Measurements from ENCODE around the gene KL.

KL gene

DNA sequence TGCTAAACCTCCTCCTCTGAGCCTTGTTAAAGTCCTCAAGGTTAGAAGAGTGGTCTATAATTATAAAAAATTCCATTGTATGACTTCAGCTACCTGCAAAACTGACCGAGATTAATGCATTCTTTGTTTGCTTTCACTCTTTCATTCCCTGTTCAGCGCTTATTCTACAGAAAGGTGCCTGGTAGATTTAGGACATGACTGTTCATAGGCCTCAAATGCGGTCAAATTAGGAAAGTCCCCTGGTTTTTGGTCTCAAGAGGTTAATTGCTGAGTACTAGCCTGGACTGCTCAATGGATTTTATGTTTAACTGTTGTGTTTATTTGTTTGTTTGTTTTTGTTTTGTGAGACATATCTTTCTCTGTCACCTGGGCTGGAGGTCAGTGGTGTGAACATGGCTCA, 35.4 kb downstream of the KL start:
- no peaks in the 10 kb centered on the region for H3K4me1 ChIP-seq (ENCODE audit: control insufficient read depth, insufficient read depth, low read length)
- no peaks in the 10 kb centered on the region for H3K9me3 ChIP-seq (ENCODE audit: control insufficient read depth, low read length)
- H3K4me3 ChIP-seq (ENCODE audit: low read length): no peak overlapping the region
- H3K9ac ChIP-seq (ENCODE audit: low read length): no peak overlapping the region
- H3K36me3 ChIP-seq (ENCODE audit: control insufficient read depth, insufficient read depth, low read length): no peaks in the 10 kb centered on the region
- H3K27me3 ChIP-seq (ENCODE audit: control insufficient read depth, insufficient read depth, low read length): no peaks in the 10 kb centered on the region

DNA sequence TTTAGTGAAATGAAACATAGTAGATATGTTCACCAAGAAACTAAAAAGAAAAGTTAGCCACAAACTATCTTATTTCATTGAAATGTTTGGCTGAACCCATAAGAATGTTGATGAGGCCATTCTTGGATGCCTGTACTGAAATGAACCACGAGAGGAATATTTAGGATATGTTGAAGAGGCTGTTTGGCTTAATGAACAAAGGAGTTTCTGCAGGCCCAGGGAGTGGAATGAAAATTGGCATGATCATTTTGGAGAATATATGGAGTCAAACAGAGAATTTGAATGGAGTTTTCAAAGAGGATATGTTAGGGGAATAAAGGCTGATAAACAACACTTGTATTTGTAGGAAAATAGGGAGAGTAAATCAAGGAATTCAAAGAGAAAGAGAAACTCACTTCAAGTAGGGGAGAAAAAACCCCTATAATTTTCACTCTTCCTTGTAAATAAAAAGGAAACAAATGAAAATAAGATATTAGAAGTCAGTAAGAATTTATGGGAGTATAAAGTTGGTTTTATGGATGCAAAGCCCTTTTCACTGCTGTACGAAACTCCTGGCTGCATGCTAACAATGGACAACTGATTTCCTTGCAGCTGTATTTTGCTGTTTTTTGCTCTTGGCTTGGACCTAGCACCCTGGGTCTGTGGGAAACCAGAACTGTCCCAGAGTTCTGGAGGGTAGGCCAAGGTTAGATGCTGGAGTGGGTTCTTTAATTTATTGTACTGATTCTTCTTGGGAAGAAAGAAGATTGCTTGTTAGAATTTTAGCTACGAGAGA, 36.5 kb downstream of the KL start:
- H3K9ac ChIP-seq (ENCODE audit: low read length): no peak overlapping the region

DNA sequence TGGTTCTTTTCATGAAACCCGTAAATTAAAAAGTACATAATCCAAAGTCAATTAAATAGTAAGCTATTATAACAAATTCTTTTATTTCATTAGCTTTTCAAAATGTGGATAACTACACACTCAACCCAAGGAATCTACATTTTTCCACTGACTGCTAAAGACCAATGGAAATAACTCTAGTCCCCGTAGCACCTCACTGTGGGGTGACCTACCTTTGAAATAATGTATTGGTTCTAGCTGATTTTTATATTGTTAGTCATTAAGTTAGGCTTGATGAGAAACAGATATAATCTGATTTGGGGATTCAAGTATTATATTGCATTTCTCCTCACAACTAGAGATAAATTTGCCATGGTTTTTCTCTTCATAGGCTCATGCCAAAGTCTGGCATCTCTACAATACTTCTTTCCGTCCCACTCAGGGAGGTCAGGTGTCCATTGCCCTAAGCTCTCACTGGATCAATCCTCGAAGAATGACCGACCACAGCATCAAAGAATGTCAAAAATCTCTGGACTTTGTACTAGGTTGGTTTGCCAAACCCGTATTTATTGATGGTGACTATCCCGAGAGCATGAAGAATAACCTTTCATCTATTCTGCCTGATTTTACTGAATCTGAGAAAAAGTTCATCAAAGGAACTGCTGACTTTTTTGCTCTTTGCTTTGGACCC, 37.3 kb downstream of the KL start:
- Histone ChIP-seq H3K27me3 (ENCODE audit: control insufficient read depth, insufficient read depth, low read length) (no peaks in the 10 kb centered on the region), H3K9me3 (ENCODE audit: control insufficient read depth, low read length) (no peaks in the 10 kb centered on the region), H3K4me3 (ENCODE audit: low read length) (no peak overlapping the region), H3K9ac (ENCODE audit: low read length) (no peak overlapping the region), H3K4me1 (ENCODE audit: control insufficient read depth, insufficient read depth, low read length) (no peaks in the 10 kb centered on the region), H3K36me3 (ENCODE audit: control insufficient read depth, insufficient read depth, low read length) (no peaks in the 10 kb centered on the region)

More for the DNA sequence above, 36.5 kb downstream of the KL start:
- Histone ChIP-seq H3K4me3 (ENCODE audit: low read length) (no peak overlapping the region), H3K27me3 (ENCODE audit: control insufficient read depth, insufficient read depth, low read length) (no peaks in the 10 kb centered on the region), H3K4me1 (ENCODE audit: control insufficient read depth, insufficient read depth, low read length) (no peaks in the 10 kb centered on the region), H3K36me3 (ENCODE audit: control insufficient read depth, insufficient read depth, low read length) (no peaks in the 10 kb centered on the region), H3K9me3 (ENCODE audit: control insufficient read depth, low read length) (no peaks in the 10 kb centered on the region)

DNA sequence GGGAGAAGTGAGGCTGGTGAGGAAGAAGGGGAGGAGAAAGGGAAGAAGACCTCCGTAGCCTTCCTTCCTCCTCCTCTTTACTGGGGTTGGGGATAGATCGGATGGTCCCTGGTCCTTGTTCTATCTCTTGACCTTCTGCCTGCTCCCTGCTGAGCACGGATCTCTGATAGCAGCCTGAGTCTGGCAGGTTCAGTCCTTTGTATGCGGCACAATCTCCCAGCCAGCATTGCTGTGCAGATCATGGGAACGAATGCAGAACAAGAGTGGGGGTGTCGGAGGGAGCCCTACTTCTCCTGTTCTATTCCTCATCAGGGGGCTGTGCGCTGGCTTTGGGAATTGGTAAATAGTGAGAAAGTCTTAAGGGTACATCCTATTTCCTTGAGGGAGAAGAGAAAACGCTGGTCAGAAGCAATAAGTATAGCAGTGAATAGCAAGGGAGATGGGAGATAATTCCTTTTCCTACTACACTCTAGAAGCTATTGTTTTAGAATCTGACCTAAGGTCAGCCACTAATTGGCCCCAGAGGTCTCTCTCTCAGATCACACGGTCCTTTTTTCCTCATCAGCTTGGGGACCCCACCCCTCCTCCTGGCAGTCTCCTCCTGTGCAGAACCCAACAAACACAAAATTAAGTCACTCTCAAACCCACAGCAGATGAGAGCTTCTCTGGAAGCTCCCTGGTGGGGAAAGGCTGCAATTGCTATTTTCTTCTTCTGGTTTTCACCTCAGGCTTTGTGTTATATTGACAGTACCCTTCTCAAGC, 41.0 kb downstream of the KL start:
- Histone ChIP-seq H3K9ac (ENCODE audit: low read length) (no peak overlapping the region), H3K27me3 (ENCODE audit: control insufficient read depth, insufficient read depth, low read length) (no peaks in the 10 kb centered on the region), H3K4me3 (ENCODE audit: low read length) (no peak overlapping the region), H3K36me3 (ENCODE audit: control insufficient read depth, insufficient read depth, low read length) (no peaks in the 10 kb centered on the region), H3K9me3 (ENCODE audit: control insufficient read depth, low read length) (no peaks in the 10 kb centered on the region), H3K4me1 (ENCODE audit: control insufficient read depth, insufficient read depth, low read length) (no peaks in the 10 kb centered on the region)

DNA sequence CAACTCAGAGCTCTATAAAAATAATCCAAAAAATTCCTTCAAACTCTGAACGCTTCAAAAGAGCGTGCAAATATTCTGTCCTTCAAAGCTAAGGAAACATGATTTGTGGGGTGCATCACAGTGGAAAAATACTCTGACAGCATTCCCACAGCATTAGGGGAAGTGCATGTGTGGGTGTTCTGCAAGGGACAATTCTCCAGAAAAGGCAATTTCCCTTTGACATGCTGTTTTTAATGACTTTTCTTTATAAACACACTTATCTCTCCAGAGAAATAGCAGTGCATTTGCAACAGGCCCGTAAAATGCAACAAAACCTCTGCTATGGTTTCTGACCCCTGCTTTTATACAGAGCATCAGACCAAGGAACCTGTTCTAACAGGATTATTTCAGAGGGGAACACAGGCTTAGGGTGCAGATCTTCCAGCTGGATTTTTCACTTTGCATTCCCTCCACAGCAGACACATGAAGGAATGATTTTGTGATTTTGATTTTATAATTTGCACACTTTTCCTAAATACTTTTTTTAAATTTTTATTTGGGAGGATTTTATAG, 42.6 kb downstream of the KL start:
- H3K4me3 ChIP-seq (ENCODE audit: low read length): no peak overlapping the region
- H3K36me3 ChIP-seq (ENCODE audit: control insufficient read depth, insufficient read depth, low read length): no peaks in the 10 kb centered on the region
- H3K9me3 ChIP-seq (ENCODE audit: control insufficient read depth, low read length): no peaks in the 10 kb centered on the region
- no peaks in the 10 kb centered on the region for H3K4me1 ChIP-seq (ENCODE audit: control insufficient read depth, insufficient read depth, low read length)
- H3K9ac ChIP-seq (ENCODE audit: low read length): no peak overlapping the region
- H3K27me3 ChIP-seq (ENCODE audit: control insufficient read depth, insufficient read depth, low read length): no peaks in the 10 kb centered on the region

DNA sequence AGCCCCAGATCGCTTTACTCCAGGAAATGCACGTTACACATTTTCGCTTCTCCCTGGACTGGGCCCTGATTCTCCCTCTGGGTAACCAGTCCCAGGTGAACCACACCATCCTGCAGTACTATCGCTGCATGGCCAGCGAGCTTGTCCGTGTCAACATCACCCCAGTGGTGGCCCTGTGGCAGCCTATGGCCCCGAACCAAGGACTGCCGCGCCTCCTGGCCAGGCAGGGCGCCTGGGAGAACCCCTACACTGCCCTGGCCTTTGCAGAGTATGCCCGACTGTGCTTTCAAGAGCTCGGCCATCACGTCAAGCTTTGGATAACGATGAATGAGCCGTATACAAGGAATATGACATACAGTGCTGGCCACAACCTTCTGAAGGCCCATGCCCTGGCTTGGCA, 44.6 kb downstream of the KL start:
- Histone ChIP-seq H3K9ac (ENCODE audit: low read length) (no peak overlapping the region), H3K4me3 (ENCODE audit: low read length) (no peak overlapping the region), H3K27me3 (ENCODE audit: control insufficient read depth, insufficient read depth, low read length) (no peaks in the 10 kb centered on the region), H3K4me1 (ENCODE audit: control insufficient read depth, insufficient read depth, low read length) (no peaks in the 10 kb centered on the region), H3K36me3 (ENCODE audit: control insufficient read depth, insufficient read depth, low read length) (no peaks in the 10 kb centered on the region), H3K9me3 (ENCODE audit: control insufficient read depth, low read length) (no peaks in the 10 kb centered on the region)

DNA sequence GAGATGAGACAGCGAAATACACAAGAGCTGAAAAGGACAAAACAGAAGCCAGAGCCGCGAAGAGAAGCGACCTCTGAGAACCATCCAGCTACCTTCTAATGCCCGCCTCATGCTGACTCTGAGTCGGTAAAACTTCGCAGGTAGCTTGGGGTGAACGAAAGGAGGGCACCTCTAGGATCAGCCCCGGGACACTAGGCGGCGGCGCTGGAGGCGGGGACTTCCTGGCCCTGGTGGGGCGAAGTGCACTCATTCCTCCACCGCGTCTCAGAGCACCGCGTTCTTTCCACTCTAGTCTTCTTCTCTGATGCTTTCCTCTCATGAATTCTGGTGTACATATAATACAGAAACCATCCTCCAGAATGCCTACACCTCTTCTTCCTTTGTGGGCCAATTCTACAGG, 50.1 kb downstream of the KL start:
- no peaks in the 10 kb centered on the region for H3K36me3 ChIP-seq (ENCODE audit: control insufficient read depth, insufficient read depth, low read length)
- no peaks in the 10 kb centered on the region for H3K4me1 ChIP-seq (ENCODE audit: control insufficient read depth, insufficient read depth, low read length)
- no peaks in the 10 kb centered on the region for H3K27me3 ChIP-seq (ENCODE audit: control insufficient read depth, insufficient read depth, low read length)
- no peak overlapping the region for H3K4me3 ChIP-seq (ENCODE audit: low read length)
- H3K9ac ChIP-seq (ENCODE audit: low read length): no peak overlapping the region
- no peaks in the 10 kb centered on the region for H3K9me3 ChIP-seq (ENCODE audit: control insufficient read depth, low read length)

DNA sequence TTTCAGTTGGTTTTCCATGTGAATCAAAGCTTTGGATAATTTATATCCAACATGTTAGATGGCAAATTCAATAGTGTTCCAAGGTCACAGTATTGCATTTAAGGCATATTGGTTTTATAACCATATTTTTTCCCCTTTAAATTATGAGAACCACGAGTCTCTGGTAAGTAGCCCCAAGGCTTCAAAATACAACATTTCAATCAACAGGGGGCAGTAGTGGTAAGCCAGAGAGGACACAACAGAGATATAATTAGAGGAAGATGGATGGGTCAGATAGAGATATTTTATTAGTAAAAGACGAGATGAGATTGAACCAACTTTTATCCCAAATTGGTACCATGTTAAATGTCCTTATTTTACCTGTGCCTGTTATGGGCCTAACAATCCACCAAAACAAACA, 53.1 kb downstream of the KL start:
- no peaks in the 10 kb centered on the region for H3K9me3 ChIP-seq (ENCODE audit: control insufficient read depth, low read length)

DNA sequence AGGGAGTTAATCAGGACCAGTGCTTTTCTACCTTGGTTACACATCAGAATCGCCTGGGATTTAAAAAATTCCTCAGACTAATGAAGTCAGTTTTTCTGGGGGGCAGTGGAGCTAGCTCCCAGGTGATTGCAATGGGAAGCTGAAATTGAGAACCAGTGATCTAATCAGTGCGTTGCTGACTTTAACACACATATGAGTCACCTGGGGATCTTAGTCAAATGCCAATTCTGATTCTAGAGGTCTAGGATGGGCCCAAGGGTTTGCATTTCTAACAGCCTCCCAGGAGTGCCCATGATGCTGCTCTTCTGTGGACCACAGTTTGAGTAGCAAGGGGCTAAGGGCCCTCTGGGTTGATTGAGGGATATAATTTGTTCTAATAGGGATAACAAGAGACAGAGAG, 54.5 kb downstream of the KL start:
- Histone ChIP-seq H3K27me3 (ENCODE audit: control insufficient read depth, insufficient read depth, low read length) (no peaks in the 10 kb centered on the region), H3K9ac (ENCODE audit: low read length) (no peak overlapping the region), H3K4me1 (ENCODE audit: control insufficient read depth, insufficient read depth, low read length) (no peaks in the 10 kb centered on the region), H3K36me3 (ENCODE audit: control insufficient read depth, insufficient read depth, low read length) (no peaks in the 10 kb centered on the region), H3K9me3 (ENCODE audit: control insufficient read depth, low read length) (no peaks in the 10 kb centered on the region), H3K4me3 (ENCODE audit: low read length) (no peak overlapping the region)

More for the DNA sequence above, 53.1 kb downstream of the KL start:
- H3K4me3 ChIP-seq (ENCODE audit: low read length): no peak overlapping the region
- no peaks in the 10 kb centered on the region for H3K4me1 ChIP-seq (ENCODE audit: control insufficient read depth, insufficient read depth, low read length)
- no peaks in the 10 kb centered on the region for H3K36me3 ChIP-seq (ENCODE audit: control insufficient read depth, insufficient read depth, low read length)
- H3K27me3 ChIP-seq (ENCODE audit: control insufficient read depth, insufficient read depth, low read length): no peaks in the 10 kb centered on the region
- H3K9ac ChIP-seq (ENCODE audit: low read length): no peak overlapping the region

DNA sequence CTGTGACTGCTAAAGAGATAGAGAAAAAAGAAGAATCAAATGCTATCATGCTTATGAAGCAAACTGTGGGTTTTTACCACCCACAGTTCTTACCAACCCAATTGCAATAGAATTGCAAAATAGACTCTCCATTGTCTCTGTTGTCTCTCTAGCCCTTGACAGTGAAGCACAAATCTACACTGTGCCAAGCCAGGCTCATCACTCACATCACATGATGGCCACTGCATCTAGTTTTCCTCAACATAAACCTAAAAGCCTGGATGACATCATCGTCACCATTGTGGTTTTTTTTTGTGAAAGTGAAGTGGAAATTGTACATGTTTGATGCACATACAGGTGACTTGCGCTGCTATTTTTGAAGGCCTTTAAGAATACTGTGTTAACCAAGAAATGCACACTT, 56.1 kb downstream of the KL start:
- Histone ChIP-seq H3K4me3 (ENCODE audit: low read length) (no peak overlapping the region), H3K36me3 (ENCODE audit: control insufficient read depth, insufficient read depth, low read length) (no peaks in the 10 kb centered on the region), H3K9ac (ENCODE audit: low read length) (no peak overlapping the region), H3K9me3 (ENCODE audit: control insufficient read depth, low read length) (no peaks in the 10 kb centered on the region), H3K4me1 (ENCODE audit: control insufficient read depth, insufficient read depth, low read length) (no peaks in the 10 kb centered on the region), H3K27me3 (ENCODE audit: control insufficient read depth, insufficient read depth, low read length) (no peaks in the 10 kb centered on the region)

DNA sequence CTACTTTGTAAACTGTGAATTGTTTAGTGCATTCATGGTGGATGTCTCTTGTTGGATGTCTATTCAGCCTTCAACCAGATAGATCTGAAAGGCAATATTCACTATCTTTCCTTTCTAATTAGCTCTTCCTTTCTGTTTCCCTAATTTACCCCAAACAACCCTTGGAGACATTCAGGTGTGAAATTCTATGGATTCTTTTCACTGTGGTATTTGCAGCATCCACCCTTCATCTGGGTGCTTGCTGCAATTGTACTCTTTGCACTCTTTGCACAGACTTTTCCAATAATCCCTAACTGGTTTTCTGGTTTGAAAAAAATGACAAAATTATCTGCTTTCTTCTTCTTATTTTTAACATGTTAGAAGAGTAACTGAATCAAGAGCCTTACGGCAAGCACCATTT, 56.5 kb downstream of the KL start:
- no peak overlapping the region for H3K4me3 ChIP-seq (ENCODE audit: low read length)
- H3K4me1 ChIP-seq (ENCODE audit: control insufficient read depth, insufficient read depth, low read length): no peaks in the 10 kb centered on the region
- H3K27me3 ChIP-seq (ENCODE audit: control insufficient read depth, insufficient read depth, low read length): no peaks in the 10 kb centered on the region
- H3K9me3 ChIP-seq (ENCODE audit: control insufficient read depth, low read length): no peaks in the 10 kb centered on the region
- no peak overlapping the region for H3K9ac ChIP-seq (ENCODE audit: low read length)
- H3K36me3 ChIP-seq (ENCODE audit: control insufficient read depth, insufficient read depth, low read length): no peaks in the 10 kb centered on the region

DNA sequence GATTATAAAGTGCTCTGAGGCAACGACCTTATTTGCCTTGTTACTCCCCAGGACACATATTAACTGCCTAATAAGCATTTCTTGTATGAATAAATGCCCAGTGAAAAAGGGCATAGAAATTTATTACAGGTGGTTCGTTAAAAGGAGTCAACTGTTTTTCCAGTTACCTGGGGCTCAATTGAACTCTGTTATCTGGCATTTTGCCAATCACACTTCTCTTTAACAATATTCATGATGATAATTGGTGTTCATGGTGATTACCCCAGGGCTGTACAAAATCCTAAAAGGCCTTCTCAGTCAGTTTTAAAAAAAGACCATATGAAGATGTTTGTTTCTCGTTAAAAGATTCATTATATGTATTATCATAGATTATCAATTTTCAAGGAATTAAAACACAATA, 57.1 kb downstream of the KL start:
- no peaks in the 10 kb centered on the region for H3K9me3 ChIP-seq (ENCODE audit: control insufficient read depth, low read length)
- no peaks in the 10 kb centered on the region for H3K27me3 ChIP-seq (ENCODE audit: control insufficient read depth, insufficient read depth, low read length)
- no peaks in the 10 kb centered on the region for H3K36me3 ChIP-seq (ENCODE audit: control insufficient read depth, insufficient read depth, low read length)
- no peak overlapping the region for H3K9ac ChIP-seq (ENCODE audit: low read length)
- no peaks in the 10 kb centered on the region for H3K4me1 ChIP-seq (ENCODE audit: control insufficient read depth, insufficient read depth, low read length)
- H3K4me3 ChIP-seq (ENCODE audit: low read length): no peak overlapping the region
